HEK293 (cell line): ENCODE measurements around the gene LCMT1.

ENCODE experiments used
- PRDM1 ChIP-seq: fragments of 450-650 bp; formaldehyde crosslinking; IDR thresholded peaks from 2 replicates; pipeline ENCODE4; 2016; ENCODE audit warnings: missing biosample characterization, missing genetic modification characterization
- ZNF239 ChIP-seq: fragments of 450-650 bp; formaldehyde crosslinking; IDR thresholded peaks from 2 replicates; pipeline ENCODE4 v1.5.1; 2016; ENCODE audit warnings: missing biosample characterization, missing genetic modification characterization
- ZNF394 ChIP-seq: fragments of 450-650 bp; formaldehyde crosslinking; IDR thresholded peaks from 2 replicates; pipeline ENCODE4 v1.5.1; 2016; ENCODE audit warnings: missing biosample characterization, missing genetic modification characterization, mild to moderate bottlenecking, moderate library complexity, borderline replicate concordance
- TF ChIP-seq, protein P1 (sequence below): fragments of 450-650 bp; formaldehyde crosslinking; IDR thresholded peaks from 2 replicates; pipeline ENCODE4 v1.5.1; 2016; ENCODE audit warnings: missing biosample characterization, missing genetic modification characterization
- TF ChIP-seq, protein P2 (sequence below): fragments of 450-650 bp; formaldehyde crosslinking; IDR thresholded peaks from 2 replicates; pipeline ENCODE4 v1.5.1; 2016; ENCODE audit warnings: missing biosample characterization, missing genetic modification characterization
- TF ChIP-seq, protein P3 (sequence below): fragments of 450-650 bp; formaldehyde crosslinking; IDR thresholded peaks from 2 replicates; pipeline ENCODE4 v1.5.1; 2016; ENCODE audit warnings: missing biosample characterization, missing genetic modification characterization

DNA sequence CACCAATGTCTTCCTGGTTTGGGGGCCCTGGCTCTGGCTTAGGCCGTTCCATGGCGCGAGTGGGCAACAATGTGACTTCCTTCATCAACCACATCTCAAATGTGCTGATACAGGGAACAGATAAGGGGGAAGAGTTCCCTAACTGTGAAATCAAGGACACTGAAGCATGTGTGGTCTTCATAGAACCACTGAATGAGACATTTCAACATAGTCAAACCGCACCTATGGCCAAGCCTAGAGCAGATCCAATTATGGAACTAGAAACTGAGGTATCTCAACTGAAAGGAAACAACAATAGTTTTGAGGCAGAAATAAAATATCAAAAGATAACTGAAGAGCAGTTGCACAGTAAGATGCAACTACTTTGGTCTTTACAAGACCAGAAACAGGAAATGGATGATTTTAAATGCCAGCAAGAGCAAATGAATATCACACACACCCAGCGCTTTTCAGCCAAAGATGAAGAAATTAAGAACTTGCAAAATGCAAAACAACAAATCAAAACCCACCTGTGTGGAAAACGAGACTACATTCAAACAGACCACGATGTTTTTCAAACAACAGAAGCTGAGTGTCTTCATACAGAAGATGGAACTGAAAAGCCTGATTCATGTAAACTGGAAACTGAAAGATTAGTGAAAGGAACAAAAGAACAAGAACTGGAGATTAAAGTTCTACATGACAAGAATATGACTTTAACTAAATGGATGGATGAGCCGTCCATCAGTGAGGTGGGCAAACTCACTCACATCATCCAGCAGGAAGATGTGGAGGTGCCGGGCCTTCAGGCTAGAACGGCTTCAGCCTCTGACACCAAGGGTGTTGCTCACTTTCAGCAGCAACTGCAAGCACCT, 18.1 kb upstream of the LCMT1 start:
- TF ChIP-seq, protein P1, sequence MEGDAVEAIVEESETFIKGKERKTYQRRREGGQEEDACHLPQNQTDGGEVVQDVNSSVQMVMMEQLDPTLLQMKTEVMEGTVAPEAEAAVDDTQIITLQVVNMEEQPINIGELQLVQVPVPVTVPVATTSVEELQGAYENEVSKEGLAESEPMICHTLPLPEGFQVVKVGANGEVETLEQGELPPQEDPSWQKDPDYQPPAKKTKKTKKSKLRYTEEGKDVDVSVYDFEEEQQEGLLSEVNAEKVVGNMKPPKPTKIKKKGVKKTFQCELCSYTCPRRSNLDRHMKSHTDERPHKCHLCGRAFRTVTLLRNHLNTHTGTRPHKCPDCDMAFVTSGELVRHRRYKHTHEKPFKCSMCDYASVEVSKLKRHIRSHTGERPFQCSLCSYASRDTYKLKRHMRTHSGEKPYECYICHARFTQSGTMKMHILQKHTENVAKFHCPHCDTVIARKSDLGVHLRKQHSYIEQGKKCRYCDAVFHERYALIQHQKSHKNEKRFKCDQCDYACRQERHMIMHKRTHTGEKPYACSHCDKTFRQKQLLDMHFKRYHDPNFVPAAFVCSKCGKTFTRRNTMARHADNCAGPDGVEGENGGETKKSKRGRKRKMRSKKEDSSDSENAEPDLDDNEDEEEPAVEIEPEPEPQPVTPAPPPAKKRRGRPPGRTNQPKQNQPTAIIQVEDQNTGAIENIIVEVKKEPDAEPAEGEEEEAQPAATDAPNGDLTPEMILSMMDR (tag by site-specific recombination): no peak
- TF ChIP-seq, protein P2, sequence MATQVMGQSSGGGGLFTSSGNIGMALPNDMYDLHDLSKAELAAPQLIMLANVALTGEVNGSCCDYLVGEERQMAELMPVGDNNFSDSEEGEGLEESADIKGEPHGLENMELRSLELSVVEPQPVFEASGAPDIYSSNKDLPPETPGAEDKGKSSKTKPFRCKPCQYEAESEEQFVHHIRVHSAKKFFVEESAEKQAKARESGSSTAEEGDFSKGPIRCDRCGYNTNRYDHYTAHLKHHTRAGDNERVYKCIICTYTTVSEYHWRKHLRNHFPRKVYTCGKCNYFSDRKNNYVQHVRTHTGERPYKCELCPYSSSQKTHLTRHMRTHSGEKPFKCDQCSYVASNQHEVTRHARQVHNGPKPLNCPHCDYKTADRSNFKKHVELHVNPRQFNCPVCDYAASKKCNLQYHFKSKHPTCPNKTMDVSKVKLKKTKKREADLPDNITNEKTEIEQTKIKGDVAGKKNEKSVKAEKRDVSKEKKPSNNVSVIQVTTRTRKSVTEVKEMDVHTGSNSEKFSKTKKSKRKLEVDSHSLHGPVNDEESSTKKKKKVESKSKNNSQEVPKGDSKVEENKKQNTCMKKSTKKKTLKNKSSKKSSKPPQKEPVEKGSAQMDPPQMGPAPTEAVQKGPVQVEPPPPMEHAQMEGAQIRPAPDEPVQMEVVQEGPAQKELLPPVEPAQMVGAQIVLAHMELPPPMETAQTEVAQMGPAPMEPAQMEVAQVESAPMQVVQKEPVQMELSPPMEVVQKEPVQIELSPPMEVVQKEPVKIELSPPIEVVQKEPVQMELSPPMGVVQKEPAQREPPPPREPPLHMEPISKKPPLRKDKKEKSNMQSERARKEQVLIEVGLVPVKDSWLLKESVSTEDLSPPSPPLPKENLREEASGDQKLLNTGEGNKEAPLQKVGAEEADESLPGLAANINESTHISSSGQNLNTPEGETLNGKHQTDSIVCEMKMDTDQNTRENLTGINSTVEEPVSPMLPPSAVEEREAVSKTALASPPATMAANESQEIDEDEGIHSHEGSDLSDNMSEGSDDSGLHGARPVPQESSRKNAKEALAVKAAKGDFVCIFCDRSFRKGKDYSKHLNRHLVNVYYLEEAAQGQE (tag by site-specific recombination): no peak
- TF ChIP-seq PRDM1 (tag by site-specific recombination): no peak
- no peak for TF ChIP-seq ZNF239 (tag by site-specific recombination)
- TF ChIP-seq, protein P3, sequence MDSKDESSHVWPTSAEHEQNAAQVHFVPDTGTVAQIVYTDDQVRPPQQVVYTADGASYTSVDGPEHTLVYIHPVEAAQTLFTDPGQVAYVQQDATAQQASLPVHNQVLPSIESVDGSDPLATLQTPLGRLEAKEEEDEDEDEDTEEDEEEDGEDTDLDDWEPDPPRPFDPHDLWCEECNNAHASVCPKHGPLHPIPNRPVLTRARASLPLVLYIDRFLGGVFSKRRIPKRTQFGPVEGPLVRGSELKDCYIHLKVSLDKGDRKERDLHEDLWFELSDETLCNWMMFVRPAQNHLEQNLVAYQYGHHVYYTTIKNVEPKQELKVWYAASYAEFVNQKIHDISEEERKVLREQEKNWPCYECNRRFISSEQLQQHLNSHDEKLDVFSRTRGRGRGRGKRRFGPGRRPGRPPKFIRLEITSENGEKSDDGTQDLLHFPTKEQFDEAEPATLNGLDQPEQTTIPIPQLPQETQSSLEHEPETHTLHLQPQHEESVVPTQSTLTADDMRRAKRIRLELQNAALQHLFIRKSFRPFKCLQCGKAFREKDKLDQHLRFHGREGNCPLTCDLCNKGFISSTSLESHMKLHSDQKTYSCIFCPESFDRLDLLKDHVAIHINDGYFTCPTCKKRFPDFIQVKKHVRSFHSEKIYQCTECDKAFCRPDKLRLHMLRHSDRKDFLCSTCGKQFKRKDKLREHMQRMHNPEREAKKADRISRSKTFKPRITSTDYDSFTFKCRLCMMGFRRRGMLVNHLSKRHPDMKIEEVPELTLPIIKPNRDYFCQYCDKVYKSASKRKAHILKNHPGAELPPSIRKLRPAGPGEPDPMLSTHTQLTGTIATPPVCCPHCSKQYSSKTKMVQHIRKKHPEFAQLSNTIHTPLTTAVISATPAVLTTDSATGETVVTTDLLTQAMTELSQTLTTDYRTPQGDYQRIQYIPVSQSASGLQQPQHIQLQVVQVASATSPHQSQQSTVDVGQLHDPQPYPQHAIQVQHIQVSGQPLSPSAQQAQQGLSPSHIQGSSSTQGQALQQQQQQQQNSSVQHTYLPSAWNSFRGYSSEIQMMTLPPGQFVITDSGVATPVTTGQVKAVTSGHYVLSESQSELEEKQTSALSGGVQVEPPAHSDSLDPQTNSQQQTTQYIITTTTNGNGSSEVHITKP: no peak
- TF ChIP-seq ZNF394 (tag by site-specific recombination): no peak
